ENCODE measurements around the gene SH3PXD2A. TPM values are rescaled to one million over a fixed set of nuclear protein-coding genes. Genes with fewer than 3 reads are reported as not detected.
A peak's percentile ranks its signal among the peaks of the same experiment; 100 is the strongest.

SH3PXD2A gene
- total and polyA plus RNA-seq, 10 of the 15 experiments (the other 5 are each of a cell fraction or from before 2014, with no cell fraction given) = 0.63 to 14.0 (median 4.4) TPM

DNA sequence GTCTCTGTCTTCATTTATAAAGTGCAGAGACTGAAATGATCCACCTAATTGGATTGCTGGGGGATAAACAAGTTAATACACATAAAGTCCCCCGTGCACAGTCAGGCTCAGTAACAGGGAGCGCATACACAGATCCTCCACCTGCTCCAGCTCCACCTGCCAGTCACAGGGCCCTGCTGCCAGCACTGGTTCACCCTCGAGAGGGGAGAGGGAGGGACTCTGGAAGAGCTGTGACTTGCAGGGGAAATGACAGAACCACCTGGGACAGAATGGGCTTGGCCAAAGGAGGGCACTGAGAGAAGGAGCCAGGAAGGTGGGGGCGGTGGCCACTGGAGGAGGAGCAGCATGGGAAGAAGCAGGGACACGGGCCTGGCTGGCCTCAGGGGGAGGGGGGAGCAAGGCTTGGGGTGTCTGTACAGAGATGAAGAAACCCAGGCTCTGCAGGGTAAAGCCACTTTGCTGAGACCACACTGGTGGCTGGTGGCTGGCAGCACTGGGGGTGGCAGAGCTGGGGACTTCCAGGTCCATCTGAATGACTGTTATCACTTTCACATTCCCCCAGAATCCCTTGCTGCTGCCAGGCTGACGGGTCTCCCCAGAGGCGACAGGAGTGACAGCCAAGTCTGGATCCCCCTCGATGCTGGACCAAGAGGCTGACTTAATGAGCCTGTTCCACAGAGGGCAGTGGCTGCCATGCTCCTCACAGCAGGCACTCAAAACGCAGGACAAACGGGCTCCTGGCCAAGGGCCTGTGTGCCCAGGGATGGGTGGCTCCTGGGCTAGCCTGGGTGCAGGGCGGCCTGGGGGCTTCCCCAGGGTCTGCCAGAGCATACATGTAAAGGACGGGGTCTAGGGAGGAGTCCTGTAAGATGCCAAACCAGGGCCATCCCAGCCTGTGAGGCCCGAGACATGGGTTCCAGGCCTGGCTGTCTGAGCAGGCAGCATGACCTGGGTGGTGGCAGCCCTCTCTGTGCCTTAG lies 151.1 kb downstream of the SH3PXD2A start:
- SMC1A ChIA-PET (ENCODE audit: uncharacterized antibody, unreplicated experiment) = interaction anchor here (0.8 to 1.9 kb wide), 4 partner anchors 9 to 107 kb away, joined by 3 to 6 read pairs (median 3); no protein-coding TSS in a partner anchor
- ATAC-seq (peak; percentile 84), FAIRE-seq (no peak), DNase-seq (ENCODE audit: low read depth, low spot score) (no peak)
- Histone ChIP-seq H3K9ac (ENCODE audit: control insufficient read depth, insufficient read depth, low read length) (no peak overlapping the region), H3K4me2 (ENCODE audit: control insufficient read depth, insufficient read depth) (no peak overlapping the region), H2AFZ (ENCODE audit: control insufficient read depth, low read depth, low read length) (no peak overlapping the region), H4K20me1 (ENCODE audit: control insufficient read depth, insufficient read depth) (no peaks in the 10 kb centered on the region; the same call in 1 of the 2 replicates), H3K4me1 (ENCODE audit: control insufficient read depth, insufficient read depth, low read length) (no peaks in the 10 kb centered on the region), H3K27ac (ENCODE audit: control insufficient read depth, insufficient read depth) (no peak overlapping the region), H3K79me2 (ENCODE audit: control insufficient read depth, insufficient read depth, low read length) (no peaks in the 10 kb centered on the region), H3K9me3 (replicated peaks; ENCODE audit: control insufficient read depth, insufficient read depth, low read length) (no peaks in the 10 kb centered on the region), H3K4me3 (no peak overlapping the region), H3K36me3 (ENCODE audit: control insufficient read depth in 2 of 2, insufficient read depth in 2 of 2, low read length in 1 of 2) (no peaks in the 10 kb centered on the region), H3K27me3 (replicated peaks in 1 of 2; ENCODE audit: control insufficient read depth in 2 of 2, insufficient read depth in 2 of 2, low read length in 1 of 2) (no peaks in the 10 kb centered on the region; a peak in 1 of 4 replicates)
- in situ Hi-C loops (cut with MboI) (no loop called here), intact Hi-C loops (cut with micrococcal nuclease; ENCODE audit: unreplicated experiment) (no loop called here)
- CTCF ChIA-PET = interaction anchor here (0.8 to 2.2 kb wide), 7 partner anchors 8 to 194 kb away, joined by 3 to 12 read pairs (median 5); no protein-coding TSS in a partner anchor
- WGBS (ENCODE audit: insufficient coverage, insufficient replicate concordance, low lambda C conversion rate, missing lambda C conversion rate) = 43% methylated on average over 13 of the region's 13 CpGs
- POLR2A ChIA-PET = interaction anchor here (0.5 to 1.6 kb wide), 4 partner anchors 10 to 72 kb away, joined by 3 to 4 read pairs (median 4); no protein-coding TSS in a partner anchor
- no TSS peak for BruUV-seq (replicated peaks)
- RAD21 ChIA-PET (ENCODE audit: unreplicated experiment) = interaction anchor here (1.9 kb wide), 1 partner anchor 14 kb away, joined by 7 read pairs; no protein-coding TSS in a partner anchor
- TF ChIP-seq IKZF1 (conservative IDR thresholded peaks at IDR 0.05) (peak; percentile 47), IKZF2 (IDR thresholded peaks at IDR 0.05) (peak; percentile 20 to 34; a peak in 1 of 4 replicates), CHD1 (IDR thresholded peaks at IDR 0.05; ENCODE audit: low read depth, low read length) (no peak), GATAD2B (conservative IDR thresholded peaks at IDR 0.05; ENCODE audit: low read depth) (0 out of 2 replicates have a peak, but pooled peaks have one; percentile 27)
- TF ChIP-seq, protein P1, sequence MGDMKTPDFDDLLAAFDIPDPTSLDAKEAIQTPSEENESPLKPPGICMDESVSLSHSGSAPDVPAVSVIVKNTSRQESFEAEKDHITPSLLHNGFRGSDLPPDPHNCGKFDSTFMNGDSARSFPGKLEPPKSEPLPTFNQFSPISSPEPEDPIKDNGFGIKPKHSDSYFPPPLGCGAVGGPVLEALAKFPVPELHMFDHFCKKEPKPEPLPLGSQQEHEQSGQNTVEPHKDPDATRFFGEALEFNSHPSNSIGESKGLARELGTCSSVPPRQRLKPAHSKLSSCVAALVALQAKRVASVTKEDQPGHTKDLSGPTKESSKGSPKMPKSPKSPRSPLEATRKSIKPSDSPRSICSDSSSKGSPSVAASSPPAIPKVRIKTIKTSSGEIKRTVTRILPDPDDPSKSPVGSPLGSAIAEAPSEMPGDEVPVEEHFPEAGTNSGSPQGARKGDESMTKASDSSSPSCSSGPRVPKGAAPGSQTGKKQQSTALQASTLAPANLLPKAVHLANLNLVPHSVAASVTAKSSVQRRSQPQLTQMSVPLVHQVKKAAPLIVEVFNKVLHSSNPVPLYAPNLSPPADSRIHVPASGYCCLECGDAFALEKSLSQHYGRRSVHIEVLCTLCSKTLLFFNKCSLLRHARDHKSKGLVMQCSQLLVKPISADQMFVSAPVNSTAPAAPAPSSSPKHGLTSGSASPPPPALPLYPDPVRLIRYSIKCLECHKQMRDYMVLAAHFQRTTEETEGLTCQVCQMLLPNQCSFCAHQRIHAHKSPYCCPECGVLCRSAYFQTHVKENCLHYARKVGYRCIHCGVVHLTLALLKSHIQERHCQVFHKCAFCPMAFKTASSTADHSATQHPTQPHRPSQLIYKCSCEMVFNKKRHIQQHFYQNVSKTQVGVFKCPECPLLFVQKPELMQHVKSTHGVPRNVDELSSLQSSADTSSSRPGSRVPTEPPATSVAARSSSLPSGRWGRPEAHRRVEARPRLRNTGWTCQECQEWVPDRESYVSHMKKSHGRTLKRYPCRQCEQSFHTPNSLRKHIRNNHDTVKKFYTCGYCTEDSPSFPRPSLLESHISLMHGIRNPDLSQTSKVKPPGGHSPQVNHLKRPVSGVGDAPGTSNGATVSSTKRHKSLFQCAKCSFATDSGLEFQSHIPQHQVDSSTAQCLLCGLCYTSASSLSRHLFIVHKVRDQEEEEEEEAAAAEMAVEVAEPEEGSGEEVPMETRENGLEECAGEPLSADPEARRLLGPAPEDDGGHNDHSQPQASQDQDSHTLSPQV (IDR thresholded peaks at IDR 0.05) = 0 out of 2 replicates have a peak, but pooled peaks have one; percentile 40
- TF ChIP-seq, protein P2, sequence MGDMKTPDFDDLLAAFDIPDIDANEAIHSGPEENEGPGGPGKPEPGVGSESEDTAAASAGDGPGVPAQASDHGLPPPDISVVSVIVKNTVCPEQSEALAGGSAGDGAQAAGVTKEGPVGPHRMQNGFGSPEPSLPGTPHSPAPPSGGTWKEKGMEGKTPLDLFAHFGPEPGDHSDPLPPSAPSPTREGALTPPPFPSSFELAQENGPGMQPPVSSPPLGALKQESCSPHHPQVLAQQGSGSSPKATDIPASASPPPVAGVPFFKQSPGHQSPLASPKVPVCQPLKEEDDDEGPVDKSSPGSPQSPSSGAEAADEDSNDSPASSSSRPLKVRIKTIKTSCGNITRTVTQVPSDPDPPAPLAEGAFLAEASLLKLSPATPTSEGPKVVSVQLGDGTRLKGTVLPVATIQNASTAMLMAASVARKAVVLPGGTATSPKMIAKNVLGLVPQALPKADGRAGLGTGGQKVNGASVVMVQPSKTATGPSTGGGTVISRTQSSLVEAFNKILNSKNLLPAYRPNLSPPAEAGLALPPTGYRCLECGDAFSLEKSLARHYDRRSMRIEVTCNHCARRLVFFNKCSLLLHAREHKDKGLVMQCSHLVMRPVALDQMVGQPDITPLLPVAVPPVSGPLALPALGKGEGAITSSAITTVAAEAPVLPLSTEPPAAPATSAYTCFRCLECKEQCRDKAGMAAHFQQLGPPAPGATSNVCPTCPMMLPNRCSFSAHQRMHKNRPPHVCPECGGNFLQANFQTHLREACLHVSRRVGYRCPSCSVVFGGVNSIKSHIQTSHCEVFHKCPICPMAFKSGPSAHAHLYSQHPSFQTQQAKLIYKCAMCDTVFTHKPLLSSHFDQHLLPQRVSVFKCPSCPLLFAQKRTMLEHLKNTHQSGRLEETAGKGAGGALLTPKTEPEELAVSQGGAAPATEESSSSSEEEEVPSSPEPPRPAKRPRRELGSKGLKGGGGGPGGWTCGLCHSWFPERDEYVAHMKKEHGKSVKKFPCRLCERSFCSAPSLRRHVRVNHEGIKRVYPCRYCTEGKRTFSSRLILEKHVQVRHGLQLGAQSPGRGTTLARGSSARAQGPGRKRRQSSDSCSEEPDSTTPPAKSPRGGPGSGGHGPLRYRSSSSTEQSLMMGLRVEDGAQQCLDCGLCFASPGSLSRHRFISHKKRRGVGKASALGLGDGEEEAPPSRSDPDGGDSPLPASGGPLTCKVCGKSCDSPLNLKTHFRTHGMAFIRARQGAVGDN (IDR thresholded peaks at IDR 0.05) = peak; percentile 81
- TF ChIP-seq, protein P3, sequence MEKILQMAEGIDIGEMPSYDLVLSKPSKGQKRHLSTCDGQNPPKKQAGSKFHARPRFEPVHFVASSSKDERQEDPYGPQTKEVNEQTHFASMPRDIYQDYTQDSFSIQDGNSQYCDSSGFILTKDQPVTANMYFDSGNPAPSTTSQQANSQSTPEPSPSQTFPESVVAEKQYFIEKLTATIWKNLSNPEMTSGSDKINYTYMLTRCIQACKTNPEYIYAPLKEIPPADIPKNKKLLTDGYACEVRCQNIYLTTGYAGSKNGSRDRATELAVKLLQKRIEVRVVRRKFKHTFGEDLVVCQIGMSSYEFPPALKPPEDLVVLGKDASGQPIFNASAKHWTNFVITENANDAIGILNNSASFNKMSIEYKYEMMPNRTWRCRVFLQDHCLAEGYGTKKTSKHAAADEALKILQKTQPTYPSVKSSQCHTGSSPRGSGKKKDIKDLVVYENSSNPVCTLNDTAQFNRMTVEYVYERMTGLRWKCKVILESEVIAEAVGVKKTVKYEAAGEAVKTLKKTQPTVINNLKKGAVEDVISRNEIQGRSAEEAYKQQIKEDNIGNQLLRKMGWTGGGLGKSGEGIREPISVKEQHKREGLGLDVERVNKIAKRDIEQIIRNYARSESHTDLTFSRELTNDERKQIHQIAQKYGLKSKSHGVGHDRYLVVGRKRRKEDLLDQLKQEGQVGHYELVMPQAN (conservative IDR thresholded peaks at IDR 0.05) = no peak
- TF ChIP-seq, protein P4, sequence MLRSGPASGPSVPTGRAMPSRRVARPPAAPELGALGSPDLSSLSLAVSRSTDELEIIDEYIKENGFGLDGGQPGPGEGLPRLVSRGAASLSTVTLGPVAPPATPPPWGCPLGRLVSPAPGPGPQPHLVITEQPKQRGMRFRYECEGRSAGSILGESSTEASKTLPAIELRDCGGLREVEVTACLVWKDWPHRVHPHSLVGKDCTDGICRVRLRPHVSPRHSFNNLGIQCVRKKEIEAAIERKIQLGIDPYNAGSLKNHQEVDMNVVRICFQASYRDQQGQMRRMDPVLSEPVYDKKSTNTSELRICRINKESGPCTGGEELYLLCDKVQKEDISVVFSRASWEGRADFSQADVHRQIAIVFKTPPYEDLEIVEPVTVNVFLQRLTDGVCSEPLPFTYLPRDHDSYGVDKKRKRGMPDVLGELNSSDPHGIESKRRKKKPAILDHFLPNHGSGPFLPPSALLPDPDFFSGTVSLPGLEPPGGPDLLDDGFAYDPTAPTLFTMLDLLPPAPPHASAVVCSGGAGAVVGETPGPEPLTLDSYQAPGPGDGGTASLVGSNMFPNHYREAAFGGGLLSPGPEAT (IDR thresholded peaks at IDR 0.05; ENCODE audit: low read depth) = 0 out of 2 replicates have a peak, but pooled peaks have one; percentile 22

Data from GM12878 (cell line).